ENCODE data around the gene ITPR2. TPM values are rescaled to one million over a fixed set of nuclear protein-coding genes. Genes with fewer than 3 reads are reported as not detected.
A peak's percentile ranks its signal among the peaks of the same experiment; 100 is the strongest.
"Not testable (repeated sequence)": the region's sequence is repeated elsewhere in the genome, so short reads cannot be mapped to it uniquely, and the experiment has no call there.

The ITPR2 gene
- total RNA-seq, 1 donor from 2014 or later = 28.1 TPM

DNA sequence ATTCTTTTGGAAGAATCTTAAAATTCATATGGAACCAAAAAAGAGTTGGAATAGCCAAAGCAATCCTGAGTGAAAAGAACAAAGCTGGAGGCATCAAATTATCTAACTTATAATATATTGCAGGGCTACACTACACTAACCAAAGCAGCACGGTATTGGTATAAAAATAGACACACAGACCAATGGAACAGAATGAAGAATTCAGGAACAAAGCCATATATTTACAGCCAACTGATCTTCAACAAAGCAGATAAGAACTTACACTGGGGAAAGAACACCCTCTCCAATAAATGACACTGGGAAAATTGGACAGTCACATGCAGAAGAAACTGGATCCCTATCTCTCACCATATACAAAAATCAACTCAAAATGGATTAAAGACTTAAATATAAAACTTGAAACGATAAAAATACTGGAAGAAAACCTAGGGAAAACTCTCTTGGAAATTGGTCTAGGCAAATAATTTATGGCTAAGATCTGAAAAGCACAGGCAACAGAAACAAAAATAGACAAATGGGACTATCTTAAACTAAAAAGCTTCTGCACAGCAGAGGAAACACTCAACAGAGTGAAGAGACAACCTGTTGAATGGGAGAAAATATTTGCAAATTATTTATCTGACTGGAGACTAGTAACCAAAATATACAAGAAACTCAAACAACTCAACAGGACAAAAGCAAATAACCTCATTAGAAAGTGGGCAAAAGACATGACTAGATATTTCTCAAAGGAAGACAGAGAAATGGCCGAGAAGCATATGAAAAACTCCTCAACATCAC is 286.3 kb downstream of the ITPR2 start:
- FAIRE-seq = no peak
- no peak for DNase-seq (ENCODE audit: low spot score in 2 of 2)

DNA sequence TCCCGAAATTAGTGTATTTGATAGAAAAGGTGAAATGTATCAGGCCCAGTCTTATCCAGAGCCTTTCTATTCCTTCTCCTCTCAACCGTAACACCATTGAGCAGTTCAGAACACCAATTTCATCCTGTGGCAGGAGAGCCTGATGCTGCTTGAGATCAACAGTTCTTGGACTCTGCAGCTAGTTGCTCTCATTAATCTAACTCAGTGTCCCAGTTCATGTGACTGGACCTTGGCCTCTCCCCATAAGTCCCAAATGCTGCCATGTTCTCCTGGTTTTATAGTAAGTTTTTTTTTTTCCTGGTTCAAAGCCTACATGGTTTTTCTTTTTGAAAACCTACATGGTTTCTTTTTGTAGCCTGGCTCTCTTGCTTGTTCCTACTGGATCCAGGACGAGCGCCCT is 293.9 kb downstream of the ITPR2 start:
- FAIRE-seq = no peak

DNA sequence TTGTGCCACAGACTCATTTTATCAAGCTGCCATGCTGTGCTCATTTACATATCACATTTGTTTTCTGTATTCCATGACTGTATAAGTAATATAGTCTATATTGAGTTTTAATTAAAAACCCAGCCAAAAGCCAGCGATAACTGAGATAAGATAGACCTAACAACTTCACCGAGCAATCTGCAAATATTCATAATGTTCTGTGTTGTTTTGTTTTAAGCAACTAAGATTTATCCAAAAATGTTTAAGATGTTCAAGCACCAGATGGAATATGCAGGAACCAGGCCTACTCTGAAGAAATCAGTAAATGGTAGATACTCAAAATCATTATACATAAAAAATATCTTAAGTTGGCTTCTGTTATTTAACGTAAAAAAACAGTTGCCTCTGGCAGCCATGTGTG is 295.3 kb downstream of the ITPR2 start:
- DNase-seq (ENCODE audit: low spot score in 2 of 2) (no peak), FAIRE-seq (no peak)

More for the DNA sequence above, 293.9 kb downstream of the ITPR2 start:
- no peak for DNase-seq (ENCODE audit: low spot score in 2 of 2)

DNA sequence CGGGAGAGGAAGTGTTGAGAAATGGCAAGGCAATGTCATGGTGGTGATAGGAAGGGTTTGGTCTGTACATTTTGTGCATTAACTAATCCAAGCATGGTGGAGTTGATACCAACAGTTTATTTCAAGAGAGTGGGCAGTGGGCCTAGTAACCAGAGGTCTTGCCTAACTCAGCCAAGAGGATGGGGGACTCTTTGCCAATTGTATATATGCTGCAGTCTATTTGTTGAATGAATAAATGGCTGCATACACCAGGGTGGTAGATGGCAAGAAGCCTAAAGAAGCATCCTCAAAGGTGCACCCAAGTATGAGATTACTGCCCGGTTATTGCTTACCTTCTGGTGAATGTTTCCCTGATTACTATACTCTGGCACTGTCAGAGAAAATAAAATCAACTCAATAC is 295.9 kb downstream of the ITPR2 start:
- no peak for DNase-seq (ENCODE audit: low spot score in 2 of 2)

DNA sequence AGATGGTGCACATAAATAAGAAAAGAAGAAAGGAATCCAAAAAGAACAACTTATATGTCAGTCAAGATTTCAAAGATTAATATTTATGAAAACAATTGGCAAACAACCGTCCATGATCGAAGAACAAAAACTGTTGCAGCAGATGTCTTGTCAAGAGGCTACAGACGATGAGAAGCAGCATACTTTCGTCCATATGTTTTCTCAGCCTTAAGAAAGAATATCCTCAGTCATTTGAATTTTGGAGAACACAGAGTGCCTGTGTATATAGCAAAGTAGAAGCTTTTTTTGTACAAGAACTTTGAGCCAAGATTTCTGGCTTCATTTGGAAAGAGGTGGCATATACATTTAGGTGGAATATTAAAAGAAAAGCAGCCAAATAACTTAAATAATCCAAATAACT is 297.2 kb downstream of the ITPR2 start:
- no peak for FAIRE-seq
- DNase-seq (ENCODE audit: low spot score in 2 of 2) = no peak

More for the DNA sequence above, 295.9 kb downstream of the ITPR2 start:
- no peak for FAIRE-seq

DNA sequence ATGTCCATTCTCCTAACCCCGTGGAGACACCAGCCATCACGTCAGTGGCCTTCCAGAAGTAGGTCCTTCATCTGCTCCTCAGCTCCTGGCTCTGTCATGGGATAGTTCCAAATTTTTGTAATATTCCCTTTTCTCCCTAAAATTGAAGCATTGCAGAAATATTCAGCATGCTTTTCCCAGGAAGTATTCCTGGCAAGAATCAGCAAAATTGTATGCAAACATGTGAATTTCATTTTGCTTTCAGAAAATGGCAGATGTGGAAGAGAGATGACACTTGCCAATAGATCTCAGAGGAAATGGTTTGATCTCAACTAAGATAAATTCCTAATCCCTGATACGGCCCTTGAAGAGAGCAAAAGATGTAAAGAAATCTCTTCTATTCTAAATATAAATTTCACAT is 298.9 kb downstream of the ITPR2 start:
- DNase-seq (ENCODE audit: low spot score in 2 of 2) (no peak), FAIRE-seq (no peak)

DNA sequence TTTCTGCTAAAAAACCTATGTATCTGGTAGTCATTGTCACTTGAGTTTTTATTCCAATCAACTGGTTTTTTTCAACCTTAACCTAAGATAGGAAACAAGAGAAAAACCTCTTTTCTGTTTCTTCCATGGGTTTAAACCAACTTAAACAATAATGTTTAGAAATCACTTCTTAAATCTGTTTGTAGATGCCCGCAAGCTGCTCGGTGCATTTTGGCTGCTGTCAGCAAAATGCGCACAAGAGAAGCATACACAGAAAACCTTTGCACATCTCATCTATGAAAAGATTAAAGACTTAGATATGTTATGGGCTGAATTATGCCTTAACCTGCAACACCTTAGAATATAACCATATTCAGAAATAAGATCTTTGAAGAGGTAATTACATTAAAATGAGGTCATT is 299.8 kb downstream of the ITPR2 start:
- FAIRE-seq = no peak
- DNase-seq (ENCODE audit: low spot score in 2 of 2) = no peak

DNA sequence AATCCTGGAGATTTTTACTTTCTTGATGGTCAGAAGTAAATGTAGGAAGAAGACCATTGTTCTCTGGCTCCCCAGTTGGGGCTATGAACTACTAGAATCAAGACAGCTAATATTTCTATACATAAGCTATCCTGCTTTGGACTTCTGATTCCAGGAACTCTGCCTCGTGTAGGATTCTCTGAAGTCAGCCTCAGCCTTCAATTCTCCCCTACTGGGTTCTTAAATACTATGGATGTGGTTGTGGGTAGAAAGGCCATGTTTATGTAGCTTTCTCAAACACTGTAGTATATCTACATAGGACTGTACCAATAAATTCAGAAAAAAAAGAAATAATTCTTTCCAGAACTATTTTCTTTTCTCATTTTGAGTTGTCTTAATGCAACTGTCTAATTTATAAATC is 302.5 kb downstream of the ITPR2 start:
- no peak for FAIRE-seq

DNA sequence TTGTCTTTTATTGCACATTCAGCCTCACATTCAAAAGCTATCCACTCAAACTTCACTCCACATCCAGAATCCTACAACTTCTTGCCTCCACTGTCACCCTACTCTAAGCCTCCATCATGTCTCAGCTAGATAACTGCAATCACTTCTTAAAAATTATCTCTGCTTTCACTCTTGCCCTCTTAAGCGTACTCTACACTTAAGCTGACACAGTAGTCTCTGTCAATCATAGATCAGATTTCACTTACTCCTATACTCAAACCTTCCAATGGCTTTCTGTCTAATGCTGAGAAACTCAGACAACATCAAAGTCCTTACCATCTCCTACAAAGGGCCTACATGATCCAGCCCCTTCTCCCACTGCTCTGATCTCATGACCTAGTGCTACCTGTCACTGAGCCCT is 304.1 kb downstream of the ITPR2 start:
- FAIRE-seq (no peak), DNase-seq (ENCODE audit: low spot score in 2 of 2) (no peak)

More for the DNA sequence above, 302.5 kb downstream of the ITPR2 start:
- DNase-seq (ENCODE audit: low spot score in 2 of 2) = no peak

DNA sequence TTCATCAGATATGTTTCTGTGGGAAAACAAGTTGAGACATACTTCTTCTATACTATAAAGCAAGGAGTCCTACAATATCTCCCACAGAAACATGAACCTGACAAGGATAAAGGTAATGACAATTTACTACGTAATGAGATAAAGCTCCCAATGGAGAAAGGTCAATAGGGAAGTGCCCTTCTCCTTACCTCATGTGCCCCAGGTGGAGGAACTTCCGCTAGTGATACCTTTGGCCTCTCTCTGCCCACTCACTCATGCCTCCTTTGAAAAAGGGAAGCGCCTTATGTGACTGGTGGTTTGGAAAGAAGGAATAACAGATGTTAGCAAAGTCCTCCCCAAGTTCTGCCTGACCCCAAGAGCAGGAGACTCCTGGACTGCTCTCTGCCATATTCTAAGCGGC is 305.3 kb downstream of the ITPR2 start:
- DNase-seq (ENCODE audit: low spot score in 2 of 2) (no peak), FAIRE-seq (no peak)

DNA sequence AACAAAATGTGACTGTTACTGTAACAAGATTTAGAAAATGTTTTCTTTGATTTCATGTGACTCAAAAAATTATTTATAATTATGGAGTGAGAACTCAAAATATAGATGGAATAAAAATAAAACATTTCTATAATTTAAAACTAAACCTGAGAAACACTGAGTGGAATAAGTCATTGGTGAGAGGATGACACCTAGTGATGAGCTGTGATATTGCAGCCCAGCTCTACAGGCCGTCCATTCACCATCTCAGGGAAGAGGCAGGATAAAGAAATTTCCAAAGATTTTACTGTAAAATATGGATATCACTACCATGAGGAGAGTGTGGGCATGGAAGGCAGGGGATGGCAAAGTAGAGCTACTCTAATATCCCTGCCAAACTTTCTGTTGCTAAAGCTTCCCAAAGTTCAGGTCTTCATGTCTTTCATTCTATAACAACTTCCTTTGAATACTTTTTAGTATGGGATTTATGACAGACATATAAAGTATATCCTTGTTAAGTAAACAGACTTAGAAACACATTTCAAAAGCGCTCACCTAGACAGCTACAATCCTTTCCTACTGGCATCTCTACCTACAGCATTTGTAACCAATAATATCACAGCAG is 308.0 kb downstream of the ITPR2 start:
- DNase-seq (ENCODE audit: low spot score in 2 of 2) (no peak), FAIRE-seq (no peak)

DNA sequence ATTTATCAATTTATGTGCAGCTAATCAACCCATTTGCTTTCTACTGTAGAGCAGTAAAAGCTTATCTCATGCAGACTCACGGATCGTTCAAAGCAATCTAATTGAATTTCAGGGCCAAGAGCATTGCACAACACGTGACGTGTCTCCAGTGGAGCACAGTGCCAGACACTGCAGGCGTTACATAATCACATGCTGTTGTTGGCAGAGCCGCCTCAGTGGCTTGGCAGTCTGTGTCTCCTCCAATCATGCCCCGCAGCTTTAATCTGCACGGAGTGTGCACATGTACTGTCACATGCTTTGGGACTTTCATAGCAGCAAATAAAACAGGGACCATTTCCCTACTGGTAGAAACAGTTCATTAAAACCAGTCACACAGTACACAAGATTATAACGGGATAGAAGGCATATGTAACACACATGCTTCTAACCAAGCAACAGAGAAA is 309.3 kb downstream of the ITPR2 start:
- DNase-seq (ENCODE audit: low spot score in 2 of 2) = peak; percentile 13 to 28
- peak; percentile 76 for FAIRE-seq

DNA sequence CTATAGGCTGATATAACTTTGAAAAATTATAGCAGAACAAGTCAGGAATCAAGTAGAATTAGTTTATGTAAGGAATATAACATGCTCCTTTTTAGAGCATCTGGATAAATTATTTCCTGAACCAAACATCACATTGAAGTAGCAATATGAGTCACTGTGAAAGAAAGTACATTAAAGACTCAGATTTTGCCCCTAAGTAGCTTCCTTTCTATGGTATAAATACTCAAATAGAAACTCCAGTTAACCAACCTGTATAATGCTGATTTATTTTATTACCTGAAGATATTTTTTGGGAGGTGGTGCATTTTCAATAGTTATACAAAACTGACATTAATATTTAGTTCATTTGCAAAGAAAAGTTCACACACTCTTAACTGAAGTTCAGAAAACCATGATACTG is 312.1 kb downstream of the ITPR2 start:
- FAIRE-seq (no peak), DNase-seq (ENCODE audit: low spot score in 2 of 2) (no peak)

DNA sequence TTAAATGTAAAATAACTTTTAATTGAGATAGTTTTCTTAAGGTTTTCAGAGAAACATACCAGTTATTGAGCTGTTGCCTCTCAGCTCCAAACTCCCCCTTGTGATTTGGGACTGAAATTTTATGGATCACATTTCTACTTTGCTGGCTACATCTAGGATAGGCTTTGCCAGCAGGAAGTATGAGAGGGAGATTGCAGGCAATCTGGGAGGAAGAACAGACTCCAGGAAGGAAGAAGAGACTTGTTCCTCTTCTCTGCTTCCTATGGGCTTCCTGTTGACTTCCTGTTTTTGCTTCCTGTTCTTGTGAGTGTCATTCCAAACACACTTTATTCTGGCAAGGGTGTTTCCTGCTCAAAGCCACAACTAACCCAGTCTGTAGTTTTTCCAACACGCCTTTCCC is 312.9 kb downstream of the ITPR2 start:
- no peak for DNase-seq (ENCODE audit: low spot score in 2 of 2)
- no peak for FAIRE-seq

DNA sequence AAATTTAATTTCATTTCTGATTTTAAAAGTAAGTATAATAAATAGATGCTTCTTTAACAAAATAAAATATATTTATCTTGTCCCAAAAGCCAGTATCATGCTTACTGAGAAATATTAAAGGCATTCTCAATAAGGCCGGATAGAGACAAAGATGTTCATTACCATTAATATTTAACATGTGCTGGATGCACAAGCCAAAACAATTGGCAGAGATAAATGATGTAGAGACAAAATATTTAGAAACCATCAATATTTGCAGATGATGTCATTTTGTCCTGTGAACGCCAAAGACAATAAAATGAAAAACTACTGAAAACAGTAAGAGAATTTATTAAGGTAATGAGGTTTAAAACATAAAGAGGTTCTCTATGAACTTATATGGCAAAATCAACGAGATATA is 313.5 kb downstream of the ITPR2 start:
- FAIRE-seq (no peak), DNase-seq (ENCODE audit: low spot score in 2 of 2) (no peak)

DNA sequence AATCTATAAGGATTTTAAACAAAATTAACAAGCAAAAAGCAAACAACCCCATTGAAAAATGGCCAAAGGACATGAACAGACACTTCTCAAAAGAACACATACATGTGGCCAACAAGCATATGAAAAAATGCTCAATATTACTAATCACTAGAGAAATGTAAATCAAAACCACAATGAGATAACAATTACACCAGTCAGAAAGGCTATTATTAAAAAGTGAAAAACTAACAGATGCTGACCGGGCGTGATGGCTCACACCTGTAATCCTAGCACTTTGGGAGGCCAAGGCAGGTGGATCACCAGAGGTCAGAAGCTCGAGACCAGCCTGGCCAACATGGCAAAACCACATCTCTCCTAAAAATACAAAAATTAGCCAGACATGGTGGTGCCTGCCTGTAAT is 315.7 kb downstream of the ITPR2 start:
- not testable (repeated sequence) for DNase-seq (ENCODE audit: low spot score in 2 of 2); FAIRE-seq

DNA sequence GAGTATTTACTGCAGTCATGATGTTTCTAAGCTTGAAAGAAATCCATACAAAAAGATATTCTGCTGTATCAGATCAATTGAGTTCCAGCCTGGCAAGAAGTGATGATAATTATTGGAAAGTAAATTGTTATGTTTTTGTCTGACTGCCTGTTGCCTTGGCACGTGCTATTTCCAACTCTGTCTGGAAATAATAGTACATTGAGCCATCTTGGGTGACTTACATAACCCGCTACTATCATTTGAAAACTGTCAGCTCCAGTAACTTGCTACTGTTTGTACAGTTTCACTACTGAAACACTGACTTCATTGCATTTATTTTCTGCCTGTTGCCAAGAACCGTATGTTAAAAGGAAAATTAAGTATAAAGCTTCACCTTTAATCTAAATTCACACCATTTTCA is 318.6 kb downstream of the ITPR2 start:
- no peak for FAIRE-seq

DNA sequence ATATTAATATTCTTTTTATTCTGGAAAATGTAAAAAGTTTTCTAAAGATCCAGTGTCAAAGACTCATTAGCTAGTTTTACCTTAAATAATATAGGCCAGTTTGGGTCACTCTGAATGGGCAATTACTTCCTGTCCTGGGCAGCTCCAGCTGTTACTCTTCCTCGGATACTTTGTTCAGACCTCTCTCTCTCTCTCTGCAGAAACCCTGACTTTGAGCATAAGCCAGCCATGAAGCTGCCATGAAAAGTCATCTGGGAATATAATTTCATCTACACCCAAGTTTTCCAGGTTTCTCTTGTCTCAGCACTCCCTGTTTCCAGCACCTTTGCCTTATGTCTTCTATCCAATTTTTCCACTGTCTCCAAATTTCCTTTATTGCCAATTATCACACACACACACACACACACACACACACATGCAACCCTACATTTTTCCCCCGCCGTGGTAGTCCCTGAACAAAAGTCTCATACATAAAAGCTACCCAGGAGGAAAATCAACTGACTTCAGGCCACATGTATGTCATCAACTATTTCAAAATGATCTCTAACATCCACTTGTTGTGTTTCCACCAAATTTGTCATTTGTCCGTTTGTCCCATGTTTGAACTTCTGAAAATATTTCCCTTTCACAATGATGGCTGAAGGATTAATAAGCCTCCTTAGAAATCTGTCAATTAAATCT is 319.5 kb downstream of the ITPR2 start:
- DNase-seq (ENCODE audit: low spot score in 2 of 2) = no peak
- no peak for FAIRE-seq

More for the DNA sequence above, 318.6 kb downstream of the ITPR2 start:
- DNase-seq (ENCODE audit: low spot score in 2 of 2) = no peak

DNA sequence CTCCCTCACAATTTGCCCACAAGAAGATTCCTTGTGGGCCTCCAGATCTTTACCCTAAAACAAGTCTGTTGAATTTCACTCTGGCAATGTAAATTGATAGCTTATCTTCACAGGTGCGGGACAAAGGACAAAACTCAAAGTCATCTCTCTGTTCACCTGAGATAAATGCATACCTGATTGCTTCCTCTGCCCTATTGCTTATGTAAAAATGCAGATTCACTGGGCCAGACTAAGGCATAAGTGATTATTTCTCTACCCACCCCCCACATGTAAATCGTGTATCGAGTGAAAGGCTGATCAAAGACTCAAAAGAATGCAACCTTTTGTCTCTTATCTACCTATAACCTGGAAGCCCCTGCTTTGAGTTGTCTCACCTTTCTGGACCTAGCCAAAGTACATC is 320.8 kb downstream of the ITPR2 start:
- DNase-seq (ENCODE audit: low spot score in 2 of 2) = no peak
- FAIRE-seq = no peak

DNA sequence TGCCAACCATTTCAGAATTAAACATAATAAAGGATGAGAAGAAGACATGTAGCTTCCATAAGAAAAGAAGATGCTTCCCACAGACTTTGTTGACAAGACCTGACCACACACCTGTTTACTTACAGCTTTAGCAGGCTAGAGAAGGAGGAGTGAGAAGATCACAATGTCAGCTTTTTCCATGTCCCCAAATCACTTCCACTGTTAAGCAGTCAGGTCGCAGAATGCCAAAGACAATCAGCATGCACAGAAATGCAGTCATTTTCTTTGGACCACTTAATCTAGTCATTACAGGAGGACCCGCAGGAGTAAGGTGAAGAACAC is 322.7 kb downstream of the ITPR2 start:
- DNase-seq (ENCODE audit: low spot score in 2 of 2) = no peak
- no peak for FAIRE-seq

DNA sequence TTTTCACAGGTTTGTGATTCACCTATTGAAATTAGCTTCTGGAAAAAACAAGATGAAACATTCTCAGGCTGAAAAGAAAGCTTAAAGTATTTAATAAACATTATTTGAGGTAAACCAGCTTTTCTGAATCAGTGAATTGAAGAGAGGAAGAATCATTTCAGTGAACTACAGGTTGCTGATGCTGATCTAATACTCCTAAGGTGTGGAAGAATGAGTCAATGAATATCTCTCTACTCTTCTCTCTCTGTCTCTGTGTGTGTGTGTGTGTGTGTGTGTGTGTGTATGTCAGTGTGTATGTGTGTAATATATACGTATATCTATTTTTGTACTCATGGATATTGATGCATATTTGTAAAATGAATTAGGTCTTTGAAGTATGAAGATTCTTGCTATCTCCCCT is 325.4 kb downstream of the ITPR2 start:
- DNase-seq (ENCODE audit: low spot score in 2 of 2) = no peak
- FAIRE-seq = no peak

Measured in frontal cortex (tissue), 4 donors.